Measurements from ENCODE around the gene ITGA3.
A peak's percentile ranks its signal among the peaks of the same experiment; 100 is the strongest.
"Not testable (repeated sequence)": the region's sequence is repeated elsewhere in the genome, so short reads cannot be mapped to it uniquely, and the experiment has no call there.

The ITGA3 gene

GRCh38 chr17:50052241-50052796, 3.6 kb upstream of the ITGA3 start:
- DNase-seq (ENCODE audit: low spot score) = no peak

GRCh38 chr17:50052822-50053653, 2.9 kb upstream of the ITGA3 start:
- DNase-seq (ENCODE audit: low spot score) = no peak

- DNase-seq (ENCODE audit: low spot score) = no peak
Observed at GRCh38 chr17:50053654-50053960, 2.3 kb upstream of the ITGA3 start.

GRCh38 chr17:50055055-50055425, 870 bp upstream of the ITGA3 start:
- DNase-seq (ENCODE audit: low spot score) = peak; percentile 5

- DNase-seq (ENCODE audit: low spot score) = peak; percentile 68
Observed at GRCh38 chr17:50056217-50056960, 479 bp downstream of the ITGA3 start.

- DNase-seq (ENCODE audit: low spot score) = no peak
Observed at GRCh38 chr17:50056961-50057330, 1.0 kb downstream of the ITGA3 start.

- DNase-seq (ENCODE audit: low spot score) = no peak
Observed at GRCh38 chr17:50057521-50057991, 1.6 kb downstream of the ITGA3 start.

- DNase-seq (ENCODE audit: low spot score) = no peak
Observed at GRCh38 chr17:50058296-50058953, 2.5 kb downstream of the ITGA3 start.

GRCh38 chr17:50059256-50059655, 3.3 kb downstream of the ITGA3 start:
- no peak for DNase-seq (ENCODE audit: low spot score)

- DNase-seq (ENCODE audit: low spot score) = no peak
Observed at GRCh38 chr17:50059759-50060273, 3.9 kb downstream of the ITGA3 start.

- no peak for DNase-seq (ENCODE audit: low spot score)
Observed at GRCh38 chr17:50060951-50061712, 5.2 kb downstream of the ITGA3 start.

- not testable (repeated sequence) for DNase-seq (ENCODE audit: low spot score)
Observed at GRCh38 chr17:50061713-50062045, 5.8 kb downstream of the ITGA3 start.

- no peak for DNase-seq (ENCODE audit: low spot score)
Observed at GRCh38 chr17:50062293-50063243, 6.7 kb downstream of the ITGA3 start.

GRCh38 chr17:50063561-50064252, 7.8 kb downstream of the ITGA3 start:
- no peak for DNase-seq (ENCODE audit: low spot score)

- no peak for DNase-seq (ENCODE audit: low spot score)
Observed at GRCh38 chr17:50064253-50065001, 8.5 kb downstream of the ITGA3 start.

- DNase-seq (ENCODE audit: low spot score) = no peak
Observed at GRCh38 chr17:50065056-50065455, 9.1 kb downstream of the ITGA3 start.

- no peak for DNase-seq (ENCODE audit: low spot score)
Observed at GRCh38 chr17:50066995-50067394, 11.1 kb downstream of the ITGA3 start.

GRCh38 chr17:50067996-50068395, 12.1 kb downstream of the ITGA3 start:
- no peak for DNase-seq (ENCODE audit: low spot score)
